ENCODE data around the gene APLP2.

DNA sequence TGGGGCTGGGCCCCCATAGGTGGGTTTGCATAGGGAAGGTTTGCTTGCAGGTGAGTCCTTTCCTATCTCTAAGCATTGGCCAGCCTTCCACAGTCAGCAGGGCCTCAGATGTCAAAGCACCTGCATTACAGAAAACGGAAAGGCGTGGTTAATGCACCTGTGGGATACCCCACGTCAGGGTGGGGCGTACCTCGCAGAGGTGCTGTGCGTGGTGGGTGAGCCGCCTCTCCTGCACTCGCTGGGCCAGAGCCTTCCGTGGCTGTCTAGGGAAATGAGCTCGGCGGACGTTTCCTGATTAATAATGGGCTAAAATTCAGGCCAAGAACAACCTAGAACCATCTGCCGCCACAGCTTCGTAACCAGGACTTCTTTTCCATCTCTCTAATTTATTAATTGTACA is 122.2 kb downstream of the APLP2 start:
- TF ChIP-seq, protein P1, sequence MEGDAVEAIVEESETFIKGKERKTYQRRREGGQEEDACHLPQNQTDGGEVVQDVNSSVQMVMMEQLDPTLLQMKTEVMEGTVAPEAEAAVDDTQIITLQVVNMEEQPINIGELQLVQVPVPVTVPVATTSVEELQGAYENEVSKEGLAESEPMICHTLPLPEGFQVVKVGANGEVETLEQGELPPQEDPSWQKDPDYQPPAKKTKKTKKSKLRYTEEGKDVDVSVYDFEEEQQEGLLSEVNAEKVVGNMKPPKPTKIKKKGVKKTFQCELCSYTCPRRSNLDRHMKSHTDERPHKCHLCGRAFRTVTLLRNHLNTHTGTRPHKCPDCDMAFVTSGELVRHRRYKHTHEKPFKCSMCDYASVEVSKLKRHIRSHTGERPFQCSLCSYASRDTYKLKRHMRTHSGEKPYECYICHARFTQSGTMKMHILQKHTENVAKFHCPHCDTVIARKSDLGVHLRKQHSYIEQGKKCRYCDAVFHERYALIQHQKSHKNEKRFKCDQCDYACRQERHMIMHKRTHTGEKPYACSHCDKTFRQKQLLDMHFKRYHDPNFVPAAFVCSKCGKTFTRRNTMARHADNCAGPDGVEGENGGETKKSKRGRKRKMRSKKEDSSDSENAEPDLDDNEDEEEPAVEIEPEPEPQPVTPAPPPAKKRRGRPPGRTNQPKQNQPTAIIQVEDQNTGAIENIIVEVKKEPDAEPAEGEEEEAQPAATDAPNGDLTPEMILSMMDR (CRISPR knock-in tag; IDR thresholded peaks at IDR 0.05) = no peak
- TF ChIP-seq HDAC2 (CRISPR knock-in tag; IDR thresholded peaks at IDR 0.05) (no peak), PPARG (CRISPR knock-in tag; conservative IDR thresholded peaks at IDR 0.05) (no peak), ZNF33A (CRISPR knock-in tag; IDR thresholded peaks at IDR 0.05; ENCODE audit: borderline replicate concordance) (no peak), DNMT1 (CRISPR knock-in tag; IDR thresholded peaks at IDR 0.05) (no peak)
- TF ChIP-seq, protein P2, sequence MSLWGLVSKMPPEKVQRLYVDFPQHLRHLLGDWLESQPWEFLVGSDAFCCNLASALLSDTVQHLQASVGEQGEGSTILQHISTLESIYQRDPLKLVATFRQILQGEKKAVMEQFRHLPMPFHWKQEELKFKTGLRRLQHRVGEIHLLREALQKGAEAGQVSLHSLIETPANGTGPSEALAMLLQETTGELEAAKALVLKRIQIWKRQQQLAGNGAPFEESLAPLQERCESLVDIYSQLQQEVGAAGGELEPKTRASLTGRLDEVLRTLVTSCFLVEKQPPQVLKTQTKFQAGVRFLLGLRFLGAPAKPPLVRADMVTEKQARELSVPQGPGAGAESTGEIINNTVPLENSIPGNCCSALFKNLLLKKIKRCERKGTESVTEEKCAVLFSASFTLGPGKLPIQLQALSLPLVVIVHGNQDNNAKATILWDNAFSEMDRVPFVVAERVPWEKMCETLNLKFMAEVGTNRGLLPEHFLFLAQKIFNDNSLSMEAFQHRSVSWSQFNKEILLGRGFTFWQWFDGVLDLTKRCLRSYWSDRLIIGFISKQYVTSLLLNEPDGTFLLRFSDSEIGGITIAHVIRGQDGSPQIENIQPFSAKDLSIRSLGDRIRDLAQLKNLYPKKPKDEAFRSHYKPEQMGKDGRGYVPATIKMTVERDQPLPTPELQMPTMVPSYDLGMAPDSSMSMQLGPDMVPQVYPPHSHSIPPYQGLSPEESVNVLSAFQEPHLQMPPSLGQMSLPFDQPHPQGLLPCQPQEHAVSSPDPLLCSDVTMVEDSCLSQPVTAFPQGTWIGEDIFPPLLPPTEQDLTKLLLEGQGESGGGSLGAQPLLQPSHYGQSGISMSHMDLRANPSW (CRISPR knock-in tag; IDR thresholded peaks at IDR 0.05; ENCODE audit: borderline replicate concordance) = no peak
- TF ChIP-seq, protein P3, sequence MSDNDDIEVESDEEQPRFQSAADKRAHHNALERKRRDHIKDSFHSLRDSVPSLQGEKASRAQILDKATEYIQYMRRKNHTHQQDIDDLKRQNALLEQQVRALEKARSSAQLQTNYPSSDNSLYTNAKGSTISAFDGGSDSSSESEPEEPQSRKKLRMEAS (IDR thresholded peaks at IDR 0.05) = no peak

Measured in HepG2 (cell line).